ENCODE measurements around the gene ELP6. TPM values are rescaled to one million over a fixed set of nuclear protein-coding genes. Genes with fewer than 3 reads are reported as not detected.

Gene ELP6, protein sequence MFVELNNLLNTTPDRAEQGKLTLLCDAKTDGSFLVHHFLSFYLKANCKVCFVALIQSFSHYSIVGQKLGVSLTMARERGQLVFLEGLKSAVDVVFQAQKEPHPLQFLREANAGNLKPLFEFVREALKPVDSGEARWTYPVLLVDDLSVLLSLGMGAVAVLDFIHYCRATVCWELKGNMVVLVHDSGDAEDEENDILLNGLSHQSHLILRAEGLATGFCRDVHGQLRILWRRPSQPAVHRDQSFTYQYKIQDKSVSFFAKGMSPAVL
- total RNA-seq, result 18.4 TPM
- polyA plus RNA-seq, result 10 to 100 TPM; 33.2 to 54.1 (median 45.2) TPM

GRCh38 chr3:47513125-47513929, at the start of gene ELP6:
Gene ELP6 (minus strand): TSS chr3:47513712. CDS start chr3:47513590, 122 bp downstream.
- H3K36me3 Mint-ChIP-seq, result no peaks in the 10 kb centered on the region
- Histone ChIP-seq H3K27ac (ENCODE audit: insufficient read depth, low read length, poor library complexity, severe bottlenecking) (peak within 1 kb of the TSS; percentile 89), H3K4me1 (ENCODE audit: control insufficient read depth, insufficient read depth, low read length, poor library complexity, severe bottlenecking) (peaks cover 13% of the 10 kb centered on the region), H3K27me3 (ENCODE audit: control insufficient read depth, insufficient read depth, low read length) (no peaks in the 10 kb centered on the region), H3K36me3 (ENCODE audit: control insufficient read depth, insufficient read depth, low read length) (peaks cover 13% of the 10 kb centered on the region), H3K4me3 (ENCODE audit: low read depth, low read length) (peak within 1 kb of the TSS; percentile 81), H3K9me3 (ENCODE audit: control insufficient read depth in 2 of 2, low read length in 2 of 2) (no peaks in the 10 kb centered on the region)
- peak; percentile 93 to 95 for ATAC-seq (ENCODE audit: low read depth in 2 of 2)
- DNase-seq, result peak; percentile 95 to 99 (median 98)
- peaks cover 16% of the 10 kb centered on the region for H3K27me3 Mint-ChIP-seq
- H3K27ac Mint-ChIP-seq, result peak within 1 kb of the TSS; percentile 97 to 99 (median 98)
- H3K4me1 Mint-ChIP-seq, result peaks cover 6 to 33% (median 16%) of the 10 kb centered on the region in 4 donors
- H3K4me3 Mint-ChIP-seq, result peak within 1 kb of the TSS; percentile 96 to 99 (median 97)
- peaks cover 0 to 2% (median 0%) of the 10 kb centered on the region in 7 donors for H3K9me3 Mint-ChIP-seq

DNA sequence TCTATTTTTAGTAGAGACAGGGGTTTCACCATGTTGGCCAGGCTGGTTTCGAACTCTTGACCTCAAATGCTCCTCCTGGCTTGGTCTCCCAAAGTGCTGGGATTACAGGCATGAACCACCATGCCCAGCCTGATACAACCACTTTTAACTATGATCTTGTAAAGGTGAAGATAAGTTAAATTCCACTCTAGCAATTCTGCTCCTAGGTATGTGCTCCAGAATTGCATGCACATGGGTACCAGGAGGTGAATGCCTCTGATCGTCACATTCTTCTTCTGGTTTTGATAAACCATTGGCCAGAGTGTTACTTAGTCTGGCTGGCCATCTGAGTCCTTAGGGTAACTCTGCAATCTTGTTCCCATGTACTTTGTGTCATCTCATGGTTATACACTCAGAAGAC, 42.8 kb upstream of the ELP6 start:
- Mint-ChIP-seq H3K27me3 (peaks cover 14% of the 10 kb centered on the region), H3K4me3 (no peak overlapping the region), H3K4me1 (no peaks in the 10 kb centered on the region)

GRCh38 chr3:47554335-47554734, 40.8 kb upstream of the ELP6 start:
- no peaks in the 10 kb centered on the region for H3K4me1 Mint-ChIP-seq
- Histone ChIP-seq H3K27ac (ENCODE audit: insufficient read depth, low read length, poor library complexity, severe bottlenecking) (no peak overlapping the region), H3K27me3 (ENCODE audit: control insufficient read depth, insufficient read depth, low read length) (peaks cover 4% of the 10 kb centered on the region), H3K36me3 (ENCODE audit: control insufficient read depth, insufficient read depth, low read length) (no peaks in the 10 kb centered on the region), H3K4me1 (ENCODE audit: control insufficient read depth, insufficient read depth, low read length, poor library complexity, severe bottlenecking) (no peaks in the 10 kb centered on the region), H3K9me3 (ENCODE audit: control insufficient read depth in 2 of 2, low read length in 2 of 2) (peaks cover 0 to 2% of the 10 kb centered on the region in 2 experiments), H3K4me3 (ENCODE audit: low read depth, low read length) (no peak overlapping the region)
- no peak overlapping the region for H3K4me3 Mint-ChIP-seq
- peaks cover 0 to 1% (median 0%) of the 10 kb centered on the region in 7 donors for H3K9me3 Mint-ChIP-seq
- ATAC-seq (ENCODE audit: low read depth in 2 of 2) (no peak), DNase-seq (no peak)
- peaks cover 31% of the 10 kb centered on the region for H3K27me3 Mint-ChIP-seq
- no peak overlapping the region for H3K27ac Mint-ChIP-seq
- H3K36me3 Mint-ChIP-seq, result no peaks in the 10 kb centered on the region

More for the DNA sequence above, 42.8 kb upstream of the ELP6 start:
- Histone ChIP-seq H3K36me3 (ENCODE audit: control insufficient read depth, insufficient read depth, low read length) (no peaks in the 10 kb centered on the region), H3K27me3 (ENCODE audit: control insufficient read depth, insufficient read depth, low read length) (peaks cover under 1% of the 10 kb centered on the region), H3K4me3 (ENCODE audit: low read depth, low read length) (no peak overlapping the region), H3K4me1 (ENCODE audit: control insufficient read depth, insufficient read depth, low read length, poor library complexity, severe bottlenecking) (no peaks in the 10 kb centered on the region), H3K27ac (ENCODE audit: insufficient read depth, low read length, poor library complexity, severe bottlenecking) (no peak overlapping the region), H3K9me3 (ENCODE audit: control insufficient read depth in 2 of 2, low read length in 2 of 2) (peaks cover 0 to 2% of the 10 kb centered on the region in 2 experiments)
- H3K27ac Mint-ChIP-seq, result no peak overlapping the region
- no peaks in the 10 kb centered on the region for H3K36me3 Mint-ChIP-seq
- DNase-seq (no peak), ATAC-seq (ENCODE audit: low read depth in 2 of 2) (no peak)
- peaks cover 0 to 1% (median 0%) of the 10 kb centered on the region in 7 donors for H3K9me3 Mint-ChIP-seq

DNA sequence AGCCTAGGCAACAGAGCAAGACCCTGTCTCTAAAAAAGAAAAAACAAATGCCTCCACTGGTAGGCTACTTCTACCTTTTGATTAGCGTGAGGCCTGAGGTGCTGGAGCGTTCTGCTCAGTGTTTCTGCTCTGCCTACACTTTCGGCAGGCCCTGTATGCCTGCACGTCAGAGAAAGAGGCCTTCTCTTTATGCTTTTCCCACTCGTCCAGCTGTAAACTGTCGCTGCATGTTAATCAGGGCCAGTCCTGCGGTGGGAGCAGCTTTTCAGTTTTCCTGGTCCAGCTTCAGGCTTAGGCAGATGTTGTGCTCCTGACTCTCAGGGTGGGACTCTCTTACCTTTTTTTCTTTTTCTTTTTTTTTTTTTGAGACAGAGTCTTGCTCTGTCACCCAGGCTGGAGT, 39.9 kb upstream of the ELP6 start:
- H3K4me3 Mint-ChIP-seq, result no peak overlapping the region
- H3K27ac ChIP-seq (ENCODE audit: insufficient read depth, low read length, poor library complexity, severe bottlenecking), result no peak overlapping the region
- H3K36me3 ChIP-seq (ENCODE audit: control insufficient read depth, insufficient read depth, low read length), result no peaks in the 10 kb centered on the region
- H3K27me3 ChIP-seq (ENCODE audit: control insufficient read depth, insufficient read depth, low read length), result peaks cover 4% of the 10 kb centered on the region
- H3K27ac Mint-ChIP-seq, result no peak overlapping the region
- DNase-seq (no peak), ATAC-seq (ENCODE audit: low read depth in 2 of 2) (no peak)
- peaks cover 0 to 2% of the 10 kb centered on the region in 2 experiments for H3K9me3 ChIP-seq (ENCODE audit: control insufficient read depth in 2 of 2, low read length in 2 of 2)
- H3K9me3 Mint-ChIP-seq, result peaks cover 0 to 1% (median 0%) of the 10 kb centered on the region in 7 donors
- H3K27me3 Mint-ChIP-seq, result peaks cover 36% of the 10 kb centered on the region
- no peak overlapping the region for H3K4me3 ChIP-seq (ENCODE audit: low read depth, low read length)
- H3K4me1 ChIP-seq (ENCODE audit: control insufficient read depth, insufficient read depth, low read length, poor library complexity, severe bottlenecking), result no peaks in the 10 kb centered on the region
- no peaks in the 10 kb centered on the region for H3K4me1 Mint-ChIP-seq
- H3K36me3 Mint-ChIP-seq, result no peaks in the 10 kb centered on the region

DNA sequence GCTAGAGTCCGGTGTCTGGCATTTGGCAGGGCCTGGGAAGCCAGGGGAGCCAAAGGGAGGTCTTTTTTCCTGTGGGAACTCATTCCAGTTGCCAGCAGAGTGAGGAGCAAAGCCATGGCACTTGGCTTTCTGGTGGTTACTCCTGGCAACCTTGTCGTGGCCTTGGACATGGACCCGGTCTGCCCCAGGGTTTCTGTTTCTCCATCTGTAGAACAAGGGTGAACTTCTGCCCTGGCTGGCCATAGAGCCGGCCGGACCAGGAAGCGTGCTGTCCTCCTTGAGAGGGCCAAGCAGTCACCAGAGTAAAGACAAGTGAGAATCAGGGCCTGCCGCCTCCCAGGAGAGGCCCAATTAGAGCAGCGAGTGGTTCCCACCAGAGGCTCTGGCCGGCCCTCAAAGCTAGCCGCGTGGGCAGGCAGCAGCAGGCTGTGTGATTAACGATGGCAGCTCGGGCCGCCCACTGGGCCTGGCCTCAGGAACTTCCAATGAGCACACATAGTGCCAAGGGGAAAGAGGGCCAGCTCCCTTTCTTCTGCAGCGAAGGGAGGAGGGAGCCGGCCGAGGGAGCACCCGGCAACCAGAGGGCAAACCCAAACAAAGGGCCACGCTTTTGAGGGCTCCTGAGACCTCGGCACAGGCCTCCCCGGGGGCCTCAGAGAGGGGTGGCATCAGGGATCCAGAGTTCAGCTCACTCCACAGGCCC, 29.1 kb upstream of the ELP6 start:
- Histone ChIP-seq H3K4me1 (ENCODE audit: control insufficient read depth, insufficient read depth, low read length, poor library complexity, severe bottlenecking) (no peaks in the 10 kb centered on the region), H3K4me3 (ENCODE audit: low read depth, low read length) (no peak overlapping the region), H3K27me3 (ENCODE audit: control insufficient read depth, insufficient read depth, low read length) (no peaks in the 10 kb centered on the region), H3K36me3 (ENCODE audit: control insufficient read depth, insufficient read depth, low read length) (no peaks in the 10 kb centered on the region), H3K27ac (ENCODE audit: insufficient read depth, low read length, poor library complexity, severe bottlenecking) (no peak overlapping the region), H3K9me3 (ENCODE audit: control insufficient read depth in 2 of 2, low read length in 2 of 2) (no peaks in the 10 kb centered on the region)
- H3K36me3 Mint-ChIP-seq, result no peaks in the 10 kb centered on the region
- DNase-seq (no peak), ATAC-seq (ENCODE audit: low read depth in 2 of 2) (no peak)
- no peak overlapping the region for H3K27ac Mint-ChIP-seq
- H3K4me3 Mint-ChIP-seq, result no peak overlapping the region
- H3K9me3 Mint-ChIP-seq, result no peaks in the 10 kb centered on the region
- H3K4me1 Mint-ChIP-seq, result no peaks in the 10 kb centered on the region
- H3K27me3 Mint-ChIP-seq, result peaks cover 16% of the 10 kb centered on the region

DNA sequence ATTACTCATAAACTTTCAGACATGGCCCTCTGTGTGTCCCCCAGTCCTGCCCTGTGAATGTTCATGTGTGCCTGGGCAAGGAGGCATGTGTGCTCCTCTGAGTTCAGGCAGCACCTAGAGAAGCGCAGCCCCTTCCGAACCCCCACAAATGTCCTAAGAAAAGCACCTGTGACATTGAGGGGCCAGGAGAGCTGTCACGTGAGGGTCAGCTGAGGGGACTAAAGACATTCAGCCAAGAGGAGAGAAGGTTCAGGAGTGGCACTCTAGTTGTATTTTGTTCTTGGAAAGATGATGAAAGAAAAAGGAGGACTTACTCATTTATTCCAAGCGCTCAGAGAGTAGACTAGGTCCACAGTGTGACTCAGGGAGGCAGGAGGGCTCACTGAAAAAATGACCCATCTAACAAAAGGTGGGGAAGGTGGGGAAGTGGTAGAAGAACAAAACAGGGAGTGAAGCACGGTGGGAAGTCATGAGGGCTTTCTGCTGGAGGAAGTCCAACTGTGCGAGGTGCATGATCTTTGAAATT, 28.1 kb upstream of the ELP6 start:
- no peak for ATAC-seq (ENCODE audit: low read depth in 2 of 2)
- H3K4me1 Mint-ChIP-seq, result no peaks in the 10 kb centered on the region
- H3K27me3 Mint-ChIP-seq, result peaks cover 23% of the 10 kb centered on the region
- H3K27ac Mint-ChIP-seq, result no peak overlapping the region
- no peaks in the 10 kb centered on the region for H3K36me3 ChIP-seq (ENCODE audit: control insufficient read depth, insufficient read depth, low read length)
- no peak for DNase-seq
- H3K9me3 Mint-ChIP-seq, result no peaks in the 10 kb centered on the region
- H3K4me1 ChIP-seq (ENCODE audit: control insufficient read depth, insufficient read depth, low read length, poor library complexity, severe bottlenecking), result no peaks in the 10 kb centered on the region
- no peak overlapping the region for H3K4me3 ChIP-seq (ENCODE audit: low read depth, low read length)
- no peaks in the 10 kb centered on the region for H3K9me3 ChIP-seq (ENCODE audit: control insufficient read depth in 2 of 2, low read length in 2 of 2)
- H3K27ac ChIP-seq (ENCODE audit: insufficient read depth, low read length, poor library complexity, severe bottlenecking), result no peak overlapping the region
- H3K4me3 Mint-ChIP-seq, result no peak overlapping the region
- no peaks in the 10 kb centered on the region for H3K27me3 ChIP-seq (ENCODE audit: control insufficient read depth, insufficient read depth, low read length)
- H3K36me3 Mint-ChIP-seq, result no peaks in the 10 kb centered on the region

DNA sequence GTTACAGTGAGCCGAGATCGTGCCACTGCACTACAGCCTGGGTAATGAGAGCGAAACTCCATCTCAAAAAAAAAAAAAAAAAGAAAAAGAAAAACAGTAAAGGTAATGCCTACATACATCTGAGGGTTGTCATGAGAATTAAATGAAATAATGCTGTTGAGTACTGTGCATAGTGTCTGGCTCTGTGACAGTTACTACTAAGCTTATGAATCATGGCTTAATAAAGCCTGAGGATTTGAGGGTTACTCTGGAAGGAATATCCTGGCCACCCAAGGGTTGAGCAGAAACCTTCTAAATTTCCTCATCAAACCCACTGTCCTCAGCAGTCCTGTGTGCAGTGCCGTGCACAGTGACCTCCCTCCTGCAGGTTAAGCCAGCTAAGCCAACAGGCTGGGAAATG, 26.8 kb upstream of the ELP6 start:
- Mint-ChIP-seq H3K4me3 (no peak overlapping the region), H3K27ac (no peak overlapping the region), H3K9me3 (no peaks in the 10 kb centered on the region), H3K27me3 (peaks cover 23% of the 10 kb centered on the region), H3K36me3 (no peaks in the 10 kb centered on the region), H3K4me1 (no peaks in the 10 kb centered on the region)
- Histone ChIP-seq H3K9me3 (ENCODE audit: control insufficient read depth in 2 of 2, low read length in 2 of 2) (no peaks in the 10 kb centered on the region), H3K36me3 (ENCODE audit: control insufficient read depth, insufficient read depth, low read length) (no peaks in the 10 kb centered on the region), H3K4me1 (ENCODE audit: control insufficient read depth, insufficient read depth, low read length, poor library complexity, severe bottlenecking) (no peaks in the 10 kb centered on the region), H3K27me3 (ENCODE audit: control insufficient read depth, insufficient read depth, low read length) (no peaks in the 10 kb centered on the region), H3K27ac (ENCODE audit: insufficient read depth, low read length, poor library complexity, severe bottlenecking) (no peak overlapping the region), H3K4me3 (ENCODE audit: low read depth, low read length) (no peak overlapping the region)
- ATAC-seq (ENCODE audit: low read depth in 2 of 2) (no peak), DNase-seq (no peak)

All from CD4-positive, CD25-positive, alpha-beta regulatory T cell (primary cell).